Neural cell (in vitro differentiated cells): ENCODE data around the gene ELMO1. TPM values are rescaled to one million over a fixed set of nuclear protein-coding genes. Genes with fewer than 3 reads are reported as not detected.

Source experiments
- H2AFZ ChIP-seq: fragments of 200-600, 300-800 bp; sonication (generic), shearing (Covaris generic); 2 replicates; pipeline ENCODE4 v1.6.0; 2014; ENCODE audit warnings: low read depth, mild to moderate bottlenecking, antibody characterized with exemption, low read length, moderate library complexity
- H3F3A ChIP-seq: fragments of 200-600 bp; shearing (Covaris generic); 2 replicates; pipeline ENCODE4 v1.6.1; 2016; ENCODE audit warnings: mild to moderate bottlenecking, moderate library complexity, mixed read lengths, antibody characterized with exemption, low read length; ENCODE audit not compliant: insufficient read depth, poor library complexity, severe bottlenecking
- H3K27ac ChIP-seq: fragments of 200-600, 300-800 bp; sonication (generic), shearing (Covaris generic); 2 replicates; pipeline ENCODE4 v1.5.1; 2014; ENCODE audit warnings: mild to moderate bottlenecking, low read length, moderate library complexity
- H3K27me3 ChIP-seq: fragments of 300-800, 200-600 bp; sonication (generic), shearing (Covaris generic); 2 replicates; pipeline ENCODE4 v1.6.0; 2014; ENCODE audit warnings: mild to moderate bottlenecking, low read depth, low read length, moderate library complexity; ENCODE audit not compliant: insufficient read depth
- H3K36me3 ChIP-seq: fragments of 300-800, 200-600 bp; sonication (generic), shearing (Covaris generic); 2 replicates; pipeline ENCODE4 v1.5.1; 2014; ENCODE audit warnings: mild to moderate bottlenecking, antibody characterized with exemption, low read length, moderate library complexity; ENCODE audit not compliant: insufficient read depth
- H3K4me2 ChIP-seq: fragments of 300-800, 200-600 bp; sonication (generic), shearing (Covaris generic); 2 replicates; pipeline ENCODE4 v1.6.0; 2014; ENCODE audit warnings: mild to moderate bottlenecking, low read length
- H3K4me3 ChIP-seq: fragments of 300-800, 200-600 bp; sonication (generic), shearing (Covaris generic); 2 replicates; pipeline ENCODE4 v1.5.1; 2014; ENCODE audit warnings: mild to moderate bottlenecking, low read length, moderate library complexity
- H3K79me2 ChIP-seq: fragments of 200-600 bp; shearing (Covaris generic); replicated peaks from 2 replicates; pipeline ENCODE4 v1.6.0; 2014; ENCODE audit warnings: mild to moderate bottlenecking, low read length, moderate library complexity; ENCODE audit not compliant: insufficient read depth
- H3K9ac ChIP-seq: fragments of 300-800, 200-600 bp; sonication (generic), shearing (Covaris generic); 2 replicates; pipeline ENCODE4 v1.6.1; 2016; ENCODE audit warnings: mild to moderate bottlenecking, low read length, mixed read lengths
- H3K9me2 ChIP-seq: fragments of 200-600 bp; shearing (Covaris generic); 2 replicates; pipeline ENCODE4 v1.6.1; 2016; ENCODE audit warnings: mild to moderate bottlenecking, low read length, mixed read lengths; ENCODE audit not compliant: insufficient read depth
- H3K9me3 ChIP-seq: fragments of 200-600, 300-800 bp; sonication (generic), shearing (Covaris generic); 2 replicates; pipeline ENCODE4 v1.6.1; 2016; ENCODE audit warnings: mild to moderate bottlenecking, mixed run types, low read length, moderate library complexity, mixed read lengths
- H4K20me1 ChIP-seq: fragments of 200-600 bp; shearing (Covaris generic); 2 replicates; pipeline ENCODE4 v1.6.1; 2016; ENCODE audit warnings: mild to moderate bottlenecking, mixed run types; ENCODE audit not compliant: insufficient read depth
- EP300 ChIP-seq: fragments of 450-650 bp; conservative IDR thresholded peaks from 2 replicates; pipeline ENCODE4 v1.6.1; 2014; ENCODE audit warnings: antibody characterized with exemption, mild to moderate bottlenecking, moderate library complexity; ENCODE audit not compliant: poor library complexity, severe bottlenecking
- EZH2 ChIP-seq: fragments of 200-600, 300-800 bp; shearing (Covaris generic), sonication (generic); IDR thresholded peaks from 2 replicates; pipeline ENCODE4 v1.6.1; 2014; ENCODE audit warnings: antibody characterized with exemption, low read length, borderline replicate concordance, mild to moderate bottlenecking; ENCODE audit not compliant: insufficient read depth, poor library complexity, severe bottlenecking
- MXI1 ChIP-seq: fragments of 450-650 bp; conservative IDR thresholded peaks from 2 replicates; pipeline ENCODE4 v1.6.1; 2014; ENCODE audit warnings: antibody characterized with exemption, mild to moderate bottlenecking; ENCODE audit not compliant: poor library complexity, severe bottlenecking
- POLR2AphosphoS5 ChIP-seq: IDR thresholded peaks from 2 replicates; pipeline ENCODE4 v1.6.1; 2012
- RAD21 ChIP-seq: fragments of 450-650 bp; conservative IDR thresholded peaks from 2 replicates; pipeline ENCODE4 v1.6.1; 2014; ENCODE audit warnings: antibody characterized with exemption, mild to moderate bottlenecking, moderate library complexity
- SMC3 ChIP-seq: fragments of 450-650 bp; conservative IDR thresholded peaks from 2 replicates; pipeline ENCODE4 v1.6.1; 2014; ENCODE audit warnings: antibody characterized with exemption, mild to moderate bottlenecking, moderate library complexity; ENCODE audit not compliant: poor library complexity
- TAF1 ChIP-seq: IDR thresholded peaks from 2 replicates; pipeline ENCODE4 v1.6.1; 2012; ENCODE audit warnings: low read depth
- polyA plus RNA-seq: library from polyadenylated mRNA; depleted of rRNA; stranded (reverse); fragments of >200 nt; gene quantifications from 2 replicates; pipeline ENCODE4 v1.2.3, GENCODE V29; 2014
- TF ChIP-seq, protein P1 (sequence below): IDR thresholded peaks from 2 replicates; pipeline ENCODE4 v1.6.1; 2012; ENCODE audit warnings: borderline replicate concordance

Gene ELMO1
- polyA plus RNA-seq, 1 donor from 2014 or later: 12.2 TPM

DNA sequence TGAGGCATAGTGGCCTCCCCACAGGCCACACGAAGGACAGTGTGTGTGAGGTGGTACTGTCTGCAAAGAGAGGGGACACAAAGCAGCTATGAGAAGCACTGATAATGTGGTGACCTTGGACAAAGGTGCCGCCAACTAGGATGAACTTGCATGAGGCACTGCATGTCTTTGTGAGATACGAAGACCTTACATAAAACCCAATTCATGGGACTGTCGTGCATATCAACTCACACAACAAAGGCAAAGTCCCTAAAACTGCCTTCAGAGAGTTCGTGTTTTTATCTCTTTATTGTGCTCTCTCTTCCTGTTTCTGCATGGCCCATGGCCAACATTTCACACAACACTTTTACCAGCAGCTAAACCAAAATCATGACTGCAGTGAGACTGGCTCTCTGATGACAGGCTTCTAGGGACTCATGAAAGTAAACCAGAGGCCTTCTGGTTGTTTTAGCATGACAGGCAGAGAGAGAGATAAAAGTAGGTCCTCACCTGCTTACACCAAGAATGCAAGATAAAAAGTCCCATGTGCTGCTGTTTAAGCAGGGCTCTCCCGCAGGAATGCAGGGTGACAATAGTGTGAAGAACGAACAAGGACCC is 347.8 kb downstream of the ELMO1 start:
- Histone ChIP-seq H3K9ac (no peak overlapping the region), H3K9me3 (no peaks in the 10 kb centered on the region), H3K36me3 (no peaks in the 10 kb centered on the region), H2AFZ (no peak overlapping the region), H4K20me1 (no peaks in the 10 kb centered on the region), H3F3A (no peaks in the 10 kb centered on the region), H3K27ac (no peak overlapping the region), H3K27me3 (no peaks in the 10 kb centered on the region), H3K9me2 (no peaks in the 10 kb centered on the region), H3K79me2 (no peaks in the 10 kb centered on the region), H3K4me3 (no peak overlapping the region), H3K4me2 (no peak overlapping the region)
- TF ChIP-seq TAF1: no peak
- no peak for TF ChIP-seq POLR2AphosphoS5

DNA sequence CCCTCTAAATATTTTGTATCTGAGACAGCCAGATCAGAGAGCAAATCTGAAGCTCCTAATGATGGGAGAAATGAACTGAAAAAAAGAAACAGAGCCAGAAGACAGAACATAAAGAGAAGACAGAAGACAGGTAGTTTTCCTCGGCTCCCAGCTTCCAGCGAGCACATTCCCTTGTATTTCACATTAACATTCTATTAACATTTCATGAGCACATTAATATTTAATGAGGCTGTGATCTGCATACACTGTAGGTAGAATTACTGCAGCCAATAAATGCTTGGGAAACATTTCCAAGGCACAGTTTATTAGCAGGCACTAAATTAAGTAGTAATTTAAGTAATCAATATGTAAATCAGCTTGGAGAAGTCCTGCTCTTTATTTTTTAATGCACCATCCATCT is 349.9 kb downstream of the ELMO1 start:
- TF ChIP-seq TAF1 (no peak), MXI1 (no peak), RAD21 (no peak), SMC3 (no peak), EP300 (no peak)
- TF ChIP-seq, protein P1, sequence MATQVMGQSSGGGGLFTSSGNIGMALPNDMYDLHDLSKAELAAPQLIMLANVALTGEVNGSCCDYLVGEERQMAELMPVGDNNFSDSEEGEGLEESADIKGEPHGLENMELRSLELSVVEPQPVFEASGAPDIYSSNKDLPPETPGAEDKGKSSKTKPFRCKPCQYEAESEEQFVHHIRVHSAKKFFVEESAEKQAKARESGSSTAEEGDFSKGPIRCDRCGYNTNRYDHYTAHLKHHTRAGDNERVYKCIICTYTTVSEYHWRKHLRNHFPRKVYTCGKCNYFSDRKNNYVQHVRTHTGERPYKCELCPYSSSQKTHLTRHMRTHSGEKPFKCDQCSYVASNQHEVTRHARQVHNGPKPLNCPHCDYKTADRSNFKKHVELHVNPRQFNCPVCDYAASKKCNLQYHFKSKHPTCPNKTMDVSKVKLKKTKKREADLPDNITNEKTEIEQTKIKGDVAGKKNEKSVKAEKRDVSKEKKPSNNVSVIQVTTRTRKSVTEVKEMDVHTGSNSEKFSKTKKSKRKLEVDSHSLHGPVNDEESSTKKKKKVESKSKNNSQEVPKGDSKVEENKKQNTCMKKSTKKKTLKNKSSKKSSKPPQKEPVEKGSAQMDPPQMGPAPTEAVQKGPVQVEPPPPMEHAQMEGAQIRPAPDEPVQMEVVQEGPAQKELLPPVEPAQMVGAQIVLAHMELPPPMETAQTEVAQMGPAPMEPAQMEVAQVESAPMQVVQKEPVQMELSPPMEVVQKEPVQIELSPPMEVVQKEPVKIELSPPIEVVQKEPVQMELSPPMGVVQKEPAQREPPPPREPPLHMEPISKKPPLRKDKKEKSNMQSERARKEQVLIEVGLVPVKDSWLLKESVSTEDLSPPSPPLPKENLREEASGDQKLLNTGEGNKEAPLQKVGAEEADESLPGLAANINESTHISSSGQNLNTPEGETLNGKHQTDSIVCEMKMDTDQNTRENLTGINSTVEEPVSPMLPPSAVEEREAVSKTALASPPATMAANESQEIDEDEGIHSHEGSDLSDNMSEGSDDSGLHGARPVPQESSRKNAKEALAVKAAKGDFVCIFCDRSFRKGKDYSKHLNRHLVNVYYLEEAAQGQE: no peak
- H3K27ac ChIP-seq: no peak overlapping the region
- H3K4me3 ChIP-seq: no peak overlapping the region
- H3K79me2 ChIP-seq: no peaks in the 10 kb centered on the region
- H3K9ac ChIP-seq: no peak overlapping the region
- H3K36me3 ChIP-seq: no peaks in the 10 kb centered on the region
- no peaks in the 10 kb centered on the region for H3K9me3 ChIP-seq
- H3K27me3 ChIP-seq: no peaks in the 10 kb centered on the region
- H2AFZ ChIP-seq: no peak overlapping the region
- no peak overlapping the region for H3K4me2 ChIP-seq
- no peaks in the 10 kb centered on the region for H3K9me2 ChIP-seq
- no peaks in the 10 kb centered on the region for H3F3A ChIP-seq
- H4K20me1 ChIP-seq: no peaks in the 10 kb centered on the region

DNA sequence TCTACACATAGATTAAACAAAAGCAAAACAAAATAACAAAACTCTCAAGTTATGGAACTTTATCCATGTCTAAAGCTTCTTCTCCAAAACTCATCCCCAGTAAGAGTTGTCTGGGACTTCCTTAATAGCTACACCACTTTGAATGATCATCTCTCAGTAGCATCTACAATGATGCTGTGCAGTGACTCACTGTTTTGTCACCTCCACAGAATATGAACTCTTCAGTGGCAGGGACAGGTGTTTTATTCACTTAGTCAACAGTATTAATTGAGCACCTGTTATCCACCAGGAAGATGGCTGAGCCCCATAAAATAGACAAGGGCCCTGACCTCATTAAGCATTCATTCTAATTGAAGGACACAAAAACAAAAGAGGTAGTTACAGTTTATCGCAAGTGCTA is 350.7 kb downstream of the ELMO1 start:
- no peaks in the 10 kb centered on the region for H3K9me3 ChIP-seq
- H3K27ac ChIP-seq: no peak overlapping the region
- H3K36me3 ChIP-seq: no peaks in the 10 kb centered on the region
- no peaks in the 10 kb centered on the region for H3F3A ChIP-seq
- H3K4me3 ChIP-seq: no peak overlapping the region
- H3K79me2 ChIP-seq: no peaks in the 10 kb centered on the region
- no peak overlapping the region for H3K4me2 ChIP-seq
- no peak overlapping the region for H3K9ac ChIP-seq
- no peak overlapping the region for H2AFZ ChIP-seq
- TF ChIP-seq RAD21 (no peak), EP300 (no peak), SMC3 (no peak), POLR2AphosphoS5 (no peak), TAF1 (no peak), EZH2 (no peak)
- TF ChIP-seq, protein P1: no peak
- H3K9me2 ChIP-seq: no peaks in the 10 kb centered on the region
- no peaks in the 10 kb centered on the region for H3K27me3 ChIP-seq
- H4K20me1 ChIP-seq: no peaks in the 10 kb centered on the region
